ENCODE data around the gene FHIT.
"Not testable (repeated sequence)": the region's sequence is repeated elsewhere in the genome, so short reads cannot be mapped to it uniquely, and the experiment has no call there.

Gene FHIT

GRCh38 chr3:61061092-61061723 lies 190.0 kb downstream of the FHIT start:
- no peak for FAIRE-seq
- no peak for DNase-seq (ENCODE audit: low spot score)

- FAIRE-seq (no peak), DNase-seq (ENCODE audit: low spot score) (no peak)
These were observed 190.8 kb downstream of the FHIT start for GRCh38 chr3:61060411-61060861.

GRCh38 chr3:61058836-61059235 lies 192.4 kb downstream of the FHIT start:
- no peak for DNase-seq (ENCODE audit: low spot score)
- no peak for FAIRE-seq

- no peak for FAIRE-seq
- DNase-seq (ENCODE audit: low spot score) = no peak
These were observed 193.8 kb downstream of the FHIT start for GRCh38 chr3:61057464-61057863.

GRCh38 chr3:61055447-61055846 lies 195.8 kb downstream of the FHIT start:
- DNase-seq (ENCODE audit: low spot score) = no peak
- no peak for FAIRE-seq

- FAIRE-seq = no peak
- DNase-seq (ENCODE audit: low spot score) = no peak
These were observed 197.3 kb downstream of the FHIT start for GRCh38 chr3:61053781-61054496.

GRCh38 chr3:61052851-61053250 lies 198.4 kb downstream of the FHIT start:
- FAIRE-seq (no peak), DNase-seq (ENCODE audit: low spot score) (no peak)

- DNase-seq (ENCODE audit: low spot score) (no peak), FAIRE-seq (no peak)
These were observed 199.6 kb downstream of the FHIT start for GRCh38 chr3:61051666-61052065.

- not testable (repeated sequence) for FAIRE-seq; DNase-seq (ENCODE audit: low spot score)
These were observed 206.1 kb downstream of the FHIT start for GRCh38 chr3:61045169-61045568.

GRCh38 chr3:61043156-61043555 lies 208.1 kb downstream of the FHIT start:
- FAIRE-seq (no peak), DNase-seq (ENCODE audit: low spot score) (no peak)

GRCh38 chr3:61040618-61041017 lies 210.6 kb downstream of the FHIT start:
- no peak for FAIRE-seq
- no peak for DNase-seq (ENCODE audit: low spot score)

GRCh38 chr3:61035573-61035972 lies 215.7 kb downstream of the FHIT start:
- FAIRE-seq = no peak
- DNase-seq (ENCODE audit: low spot score) = no peak

GRCh38 chr3:61032991-61033390 lies 218.3 kb downstream of the FHIT start:
- FAIRE-seq (no peak), DNase-seq (ENCODE audit: low spot score) (no peak)

- DNase-seq (ENCODE audit: low spot score) (no peak), FAIRE-seq (no peak)
These were observed 219.7 kb downstream of the FHIT start for GRCh38 chr3:61031503-61031902.

GRCh38 chr3:61030469-61031035 lies 220.7 kb downstream of the FHIT start:
- DNase-seq (ENCODE audit: low spot score) = no peak
- no peak for FAIRE-seq

- DNase-seq (ENCODE audit: low spot score) (no peak), FAIRE-seq (no peak)
These were observed 222.1 kb downstream of the FHIT start for GRCh38 chr3:61029194-61029593.

- DNase-seq (ENCODE audit: low spot score) = no peak
- no peak for FAIRE-seq
These were observed 232.4 kb downstream of the FHIT start for GRCh38 chr3:61018807-61019206.

GRCh38 chr3:61017028-61017427 lies 234.2 kb downstream of the FHIT start:
- FAIRE-seq; DNase-seq (ENCODE audit: low spot score): not testable (repeated sequence)

- no peak for FAIRE-seq
These were observed 235.4 kb downstream of the FHIT start for GRCh38 chr3:61015859-61016258.

GRCh38 chr3:61015408-61015807 lies 235.8 kb downstream of the FHIT start:
- DNase-seq (ENCODE audit: low spot score) = no peak
- no peak for FAIRE-seq

More at GRCh38 chr3:61015859-61016258, 235.4 kb downstream of the FHIT start:
- DNase-seq (ENCODE audit: low spot score) = no peak

GRCh38 chr3:61008998-61009380 lies 242.3 kb downstream of the FHIT start:
- DNase-seq (ENCODE audit: low spot score) (no peak), FAIRE-seq (no peak)

- no peak for DNase-seq (ENCODE audit: low spot score)
- no peak for FAIRE-seq
These were observed 242.9 kb downstream of the FHIT start for GRCh38 chr3:61008153-61008997.

All from RCC 7860 (cell line).